ENCODE results near the gene APBB2. TPM values are rescaled to one million over a fixed set of nuclear protein-coding genes. Genes with fewer than 3 reads are reported as not detected.

APBB2 gene
- total and polyA plus RNA-seq, 2 of the 8 experiments (the other 6 are each of a cell fraction or from before 2014, with no cell fraction given) = 58.7 to 59.4 TPM

DNA sequence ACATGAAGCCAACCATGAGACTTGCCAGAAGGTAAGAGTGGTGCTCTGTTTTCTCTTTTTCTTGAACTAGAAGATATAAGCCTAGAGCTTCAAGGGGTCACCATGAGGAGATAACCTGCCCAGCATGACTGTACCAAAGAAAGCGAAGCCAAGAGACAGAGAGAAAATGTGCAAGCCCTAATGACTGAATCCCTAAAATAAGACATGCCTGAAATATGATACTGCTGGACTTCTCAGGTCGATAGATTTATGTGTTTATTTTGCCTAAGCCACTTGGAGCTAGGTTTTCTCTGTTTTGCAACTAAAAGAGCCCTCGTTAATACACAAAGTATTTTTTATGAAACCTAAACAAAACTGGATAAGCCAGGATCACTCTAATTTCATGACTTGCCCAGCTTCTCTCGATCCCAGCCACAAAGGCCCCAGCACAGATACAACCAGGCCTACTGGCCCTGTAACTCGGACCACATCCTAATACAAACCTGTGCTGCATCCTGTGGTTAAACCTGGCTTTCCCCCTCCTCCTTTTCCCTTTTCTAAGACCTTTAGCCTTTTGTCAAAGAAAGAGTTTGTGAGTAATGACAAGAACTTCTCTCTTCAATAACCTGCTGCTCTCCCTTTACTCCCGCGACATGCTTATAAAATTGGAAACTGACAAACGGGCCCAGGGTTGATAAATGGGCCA is 185.8 kb downstream of the APBB2 start:
- peaks cover 26 to 40% of the 10 kb centered on the region in 2 experiments for H3K9me3 ChIP-seq (ENCODE audit: insufficient read depth in 2 of 2, low read depth in 1 of 2, low read length in 1 of 2)
- no peak overlapping the region for H4K5ac ChIP-seq (ENCODE audit: insufficient read length, low read depth, low read length)
- TF ChIP-seq SP2 (IDR thresholded peaks at IDR 0.05; ENCODE audit: low read length) (no peak), HDAC6 (IDR thresholded peaks at IDR 0.05; ENCODE audit: low read depth, low read length) (no peak), FOSL1 (IDR thresholded peaks at IDR 0.05; ENCODE audit: insufficient read depth, low read depth, low read length) (no peak), JUN (IDR thresholded peaks at IDR 0.05; ENCODE audit: low read depth, low read length) (no peak)
- TF ChIP-seq, protein P1, sequence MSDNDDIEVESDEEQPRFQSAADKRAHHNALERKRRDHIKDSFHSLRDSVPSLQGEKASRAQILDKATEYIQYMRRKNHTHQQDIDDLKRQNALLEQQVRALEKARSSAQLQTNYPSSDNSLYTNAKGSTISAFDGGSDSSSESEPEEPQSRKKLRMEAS (IDR thresholded peaks at IDR 0.05) = no peak
- H3K4me1 ChIP-seq (replicated peaks in 1 of 4; ENCODE audit: control insufficient read depth in 3 of 4, insufficient read depth in 4 of 4, low read length in 3 of 4) = no peaks in the 10 kb centered on the region
- POLR2A ChIA-PET (ENCODE audit: partially characterized antibody) = interaction anchor here (0.9 kb wide), 1 partner anchor 54 kb away, joined by 3 read pairs; no protein-coding TSS in a partner anchor
- H3K23me2 ChIP-seq (ENCODE audit: low read depth, low read length) = no peaks in the 10 kb centered on the region; the same call in 1 of the 2 replicates
- no peak overlapping the region for H3K4me3 ChIP-seq (ENCODE audit: extremely low read depth in 1 of 4, insufficient read depth in 2 of 4, low read depth in 3 of 4, low read length in 4 of 4)
- FAIRE-seq (no peak), DNase-seq (ENCODE audit: low read depth in 1 of 2, low spot score in 2 of 2) (no peak)
- no peak overlapping the region for H3K27ac ChIP-seq (ENCODE audit: low read depth, low read length)
- no peak overlapping the region for H3K4me2 ChIP-seq (ENCODE audit: insufficient read depth in 1 of 2, low read depth in 2 of 2, low read length in 2 of 2)
- H2BK15ac ChIP-seq (ENCODE audit: low read length) = no peak overlapping the region
- no peak overlapping the region for H4K91ac ChIP-seq (replicated peaks; ENCODE audit: insufficient read length, low read length)
- no peaks in the 10 kb centered on the region for H3K27me3 ChIP-seq (replicated peaks in 1 of 4; ENCODE audit: control insufficient read depth in 3 of 4, extremely low read depth in 1 of 4, insufficient read depth in 3 of 4, low read length in 3 of 4)
- H2AFZ ChIP-seq (ENCODE audit: low read length) = no peak overlapping the region
- H4K8ac ChIP-seq (ENCODE audit: extremely low read depth, insufficient read depth, low read length) = no peak overlapping the region
- no peaks in the 10 kb centered on the region for H3K79me2 ChIP-seq (ENCODE audit: control insufficient read depth in 1 of 2, insufficient read depth in 2 of 2, low read length in 2 of 2)
- H2AK5ac ChIP-seq (ENCODE audit: low read depth, low read length) = no peak overlapping the region
- H4K20me1 ChIP-seq (replicated peaks in 1 of 2; ENCODE audit: control insufficient read depth in 1 of 2, insufficient read depth in 2 of 2, low read length in 2 of 2) = no peaks in the 10 kb centered on the region
- H3K14ac ChIP-seq (ENCODE audit: insufficient read length) = no peak overlapping the region
- H2BK120ac ChIP-seq (replicated peaks; ENCODE audit: low read depth, low read length) = no peak overlapping the region
- H3K4ac ChIP-seq (replicated peaks; ENCODE audit: insufficient read length, low read depth, low read length) = no peak overlapping the region
- no peak overlapping the region for H2BK20ac ChIP-seq (ENCODE audit: low read length)
- H3K18ac ChIP-seq (ENCODE audit: extremely low read depth, low read length) = no peak overlapping the region
- H3K23ac ChIP-seq (ENCODE audit: insufficient read length) = no peak overlapping the region
- H2BK12ac ChIP-seq (ENCODE audit: low read depth, low read length) = no peak overlapping the region
- 94% methylated on average over 8 of the region's 8 CpGs; no CpG with 5 or more reads in 1 of the 2 experiments for WGBS, 2 experiments (ENCODE audit: extremely low coverage in 1 of 2, insufficient coverage in 1 of 2, insufficient read length in 1 of 2, insufficient replicate concordance in 2 of 2, low coverage in 1 of 2, low lambda C conversion rate in 2 of 2, missing lambda C conversion rate in 1 of 2)
- CTCF ChIA-PET (ENCODE audit: partially characterized antibody) = interaction anchor here (0.5 to 1.3 kb wide), 3 partner anchors 34 to 1789 kb away, joined by 3 read pairs; no protein-coding TSS in a partner anchor
- H3K79me1 ChIP-seq (ENCODE audit: low read depth, low read length) = no peaks in the 10 kb centered on the region
- no peak overlapping the region for H2BK5ac ChIP-seq (ENCODE audit: low read depth, low read length)
- no peak overlapping the region for H3K56ac ChIP-seq (replicated peaks; ENCODE audit: insufficient read length, low read depth, low read length)
- no peak overlapping the region for H3K9ac ChIP-seq (replicated peaks in 1 of 4; ENCODE audit: extremely low read depth in 1 of 4, low read depth in 3 of 4, low read length in 3 of 4)
- H3K36me3 ChIP-seq (ENCODE audit: control insufficient read depth in 2 of 4, insufficient read depth in 4 of 4, low read length in 3 of 4) = peaks cover 0 to 7% (median 2%) of the 10 kb centered on the region in 4 experiments; a peak in 2 of 8 replicates

Data from H1 (cell line).